PC-9 (cell line): ENCODE measurements around the gene EML1. TPM values are rescaled to one million over a fixed set of nuclear protein-coding genes. Genes with fewer than 3 reads are reported as not detected.
A peak's percentile ranks its signal among the peaks of the same experiment; 100 is the strongest.

Experiments used
- BruUV-seq: library from RNA; stranded (reverse); fragments of 400-500 nt; replicated peaks from 2 replicates; lab custom pipeline; 2021; lab: Mats Ljungman, UMichigan
- CTCF ChIA-PET: fragments of 300-600 bp; sonication (Branson Sonifier 250); formaldehyde crosslinking; loops from one replicate; lab custom pipeline; 2022; ENCODE audit warnings: antibody characterized with exemption; lab: Charles Lee
- POLR2A ChIA-PET: fragments of 300-600 bp; sonication (Branson Sonifier 250); formaldehyde crosslinking; loops from one replicate; lab custom pipeline; 2022; ENCODE audit warnings: antibody characterized with exemption; ENCODE audit not compliant: unreplicated experiment; lab: Charles Lee
- DNase-seq, 2 experiments: peaks; one replicate each; pipeline versions ENCODE4 v3.0.0 to v3.0.0-alpha.2; 2015 to 2022; ENCODE audit warnings: mixed read lengths in 1 of 2
- H2AFZ ChIP-seq: fragments of 200-600 bp; sonication (generic); 2 replicates; pipeline ENCODE4 v1.8.1; 2017; ENCODE audit warnings: antibody characterized with exemption
- H3F3A ChIP-seq: fragments of 200-600 bp; sonication (generic); 2 replicates; pipeline ENCODE4 v1.8.1; 2017; ENCODE audit warnings: antibody characterized with exemption, mild to moderate bottlenecking, low read depth; ENCODE audit not compliant: insufficient read depth
- H3K27ac ChIP-seq: fragments of 200-600 bp; sonication (generic); 2 replicates; pipeline ENCODE4 v1.6.1; 2016; ENCODE audit warnings: mixed run types
- H3K27me3 ChIP-seq: fragments of 200-600 bp; sonication (generic); 2 replicates; pipeline ENCODE4 v1.6.1; 2016; ENCODE audit warnings: low read depth, mixed run types; ENCODE audit not compliant: insufficient read depth
- H3K36me3 ChIP-seq: fragments of 200-600 bp; sonication (generic); 2 replicates; pipeline ENCODE4 v1.6.1; 2016; ENCODE audit warnings: low read depth, mixed run types
- H3K4me1 ChIP-seq: fragments of 200-600 bp; sonication (generic); replicated peaks from 2 replicates; pipeline ENCODE4 v1.6.1; 2016; ENCODE audit warnings: mixed run types; ENCODE audit not compliant: insufficient read depth
- H3K4me2 ChIP-seq: fragments of 200-600 bp; sonication (generic); 2 replicates; pipeline ENCODE4 v1.6.1; 2017; ENCODE audit warnings: mixed run types
- H3K4me3 ChIP-seq: fragments of 200-600 bp; sonication (generic); 2 replicates; pipeline ENCODE4 v1.6.1; 2016; ENCODE audit warnings: mixed run types
- H3K79me2 ChIP-seq: fragments of 200-600 bp; sonication (generic); 2 replicates; pipeline ENCODE4 v1.6.1; 2017; ENCODE audit warnings: low read depth, mixed run types
- H3K9me2 ChIP-seq: fragments of 200-600 bp; sonication (generic); 2 replicates; pipeline ENCODE4 v1.8.1; 2017; ENCODE audit warnings: mild to moderate bottlenecking; ENCODE audit not compliant: insufficient read depth
- H3K9me3 ChIP-seq: fragments of 200-600 bp; sonication (generic); 2 replicates; pipeline ENCODE4 v1.8.1; 2016; ENCODE audit warnings: low read depth; ENCODE audit not compliant: insufficient read depth
- H4K20me1 ChIP-seq: fragments of 200-600 bp; sonication (generic); 2 replicates; pipeline ENCODE4 v1.8.1; 2017; ENCODE audit not compliant: insufficient read depth
- EZH2 ChIP-seq: fragments of 200-600 bp; sonication (generic); IDR thresholded peaks from 2 replicates; pipeline ENCODE4 v1.8.0; 2017; ENCODE audit warnings: antibody characterized with exemption, low read depth
- intact Hi-C: fragments of 100-400 bp; cut with micrococcal nuclease; formaldehyde crosslinking; loops from one replicate; pipeline ENCODE4 v1.10.0; 2022; ENCODE audit not compliant: unreplicated experiment
- total RNA-seq: library from RNA; stranded (reverse); gene quantifications from 2 replicates; pipeline ENCODE4 v1.2.3, GENCODE V29; 2021
- TF ChIP-seq, protein P1 (sequence below): fragments of 200-600 bp; sonication (generic); conservative IDR thresholded peaks from 2 replicates; pipeline ENCODE4 v1.6.1; 2017; ENCODE audit warnings: mixed run types, antibody characterized with exemption, mild to moderate bottlenecking, moderate library complexity

EML1 gene
- total RNA-seq, 1 experiment from 2014 or later = 1.8 TPM

DNA sequence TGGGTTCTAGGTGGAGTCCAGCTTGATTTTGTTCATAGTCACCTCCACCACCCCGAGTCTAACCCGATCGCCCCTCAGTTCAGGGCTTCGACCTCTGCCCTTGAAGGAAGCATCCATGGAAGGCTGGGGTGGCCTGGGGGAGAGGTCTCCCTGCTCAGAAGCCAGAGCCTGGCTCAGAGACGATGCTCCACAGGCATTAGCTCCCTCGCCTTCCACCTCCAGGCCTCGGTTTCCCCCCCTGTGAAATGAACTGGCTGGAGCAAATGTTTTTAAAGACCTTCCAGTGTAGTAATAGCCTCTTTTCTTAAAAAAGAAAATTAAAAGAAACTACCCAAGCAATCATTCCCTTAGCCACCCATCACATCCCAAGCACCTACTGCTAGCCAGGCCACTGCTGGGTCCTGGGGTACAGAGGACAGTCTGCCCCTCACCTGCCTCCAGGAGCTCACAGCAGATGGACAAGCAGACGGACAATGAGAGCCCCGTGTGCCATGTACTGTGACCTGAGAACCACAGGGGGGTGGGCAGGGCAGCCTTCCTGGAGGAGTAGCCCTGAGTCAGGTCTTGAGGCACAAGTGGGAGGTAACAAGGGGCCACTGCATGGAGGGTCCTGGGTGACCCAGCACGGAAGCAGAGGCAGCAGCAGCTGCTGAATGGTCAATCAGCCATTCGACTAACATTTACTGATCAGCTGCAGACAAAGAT lies 42.3 kb upstream of the EML1 start:
- Histone ChIP-seq H3F3A (peaks cover 6% of the 10 kb centered on the region; the same call in 1 of the 2 replicates), H3K36me3 (no peaks in the 10 kb centered on the region), H3K27me3 (no peaks in the 10 kb centered on the region), H4K20me1 (no peaks in the 10 kb centered on the region), H3K9me3 (no peaks in the 10 kb centered on the region), H3K4me1 (peaks cover 38% of the 10 kb centered on the region), H3K27ac (no peak overlapping the region), H3K4me3 (no peak overlapping the region), H3K79me2 (no peaks in the 10 kb centered on the region), H3K4me2 (no peak overlapping the region), H2AFZ (no peak overlapping the region), H3K9me2 (no peaks in the 10 kb centered on the region)
- BruUV-seq = no TSS peak
- POLR2A ChIA-PET = interaction anchor here (0.5 kb wide), 1 partner anchor 449 kb away, joined by 4 read pairs; no protein-coding TSS in a partner anchor
- DNase-seq = no peak
- TF ChIP-seq EZH2 = no peak
- TF ChIP-seq, protein P1, sequence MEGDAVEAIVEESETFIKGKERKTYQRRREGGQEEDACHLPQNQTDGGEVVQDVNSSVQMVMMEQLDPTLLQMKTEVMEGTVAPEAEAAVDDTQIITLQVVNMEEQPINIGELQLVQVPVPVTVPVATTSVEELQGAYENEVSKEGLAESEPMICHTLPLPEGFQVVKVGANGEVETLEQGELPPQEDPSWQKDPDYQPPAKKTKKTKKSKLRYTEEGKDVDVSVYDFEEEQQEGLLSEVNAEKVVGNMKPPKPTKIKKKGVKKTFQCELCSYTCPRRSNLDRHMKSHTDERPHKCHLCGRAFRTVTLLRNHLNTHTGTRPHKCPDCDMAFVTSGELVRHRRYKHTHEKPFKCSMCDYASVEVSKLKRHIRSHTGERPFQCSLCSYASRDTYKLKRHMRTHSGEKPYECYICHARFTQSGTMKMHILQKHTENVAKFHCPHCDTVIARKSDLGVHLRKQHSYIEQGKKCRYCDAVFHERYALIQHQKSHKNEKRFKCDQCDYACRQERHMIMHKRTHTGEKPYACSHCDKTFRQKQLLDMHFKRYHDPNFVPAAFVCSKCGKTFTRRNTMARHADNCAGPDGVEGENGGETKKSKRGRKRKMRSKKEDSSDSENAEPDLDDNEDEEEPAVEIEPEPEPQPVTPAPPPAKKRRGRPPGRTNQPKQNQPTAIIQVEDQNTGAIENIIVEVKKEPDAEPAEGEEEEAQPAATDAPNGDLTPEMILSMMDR = no peak
- CTCF ChIA-PET = no interaction called here
- intact Hi-C loops = no loop called here

DNA sequence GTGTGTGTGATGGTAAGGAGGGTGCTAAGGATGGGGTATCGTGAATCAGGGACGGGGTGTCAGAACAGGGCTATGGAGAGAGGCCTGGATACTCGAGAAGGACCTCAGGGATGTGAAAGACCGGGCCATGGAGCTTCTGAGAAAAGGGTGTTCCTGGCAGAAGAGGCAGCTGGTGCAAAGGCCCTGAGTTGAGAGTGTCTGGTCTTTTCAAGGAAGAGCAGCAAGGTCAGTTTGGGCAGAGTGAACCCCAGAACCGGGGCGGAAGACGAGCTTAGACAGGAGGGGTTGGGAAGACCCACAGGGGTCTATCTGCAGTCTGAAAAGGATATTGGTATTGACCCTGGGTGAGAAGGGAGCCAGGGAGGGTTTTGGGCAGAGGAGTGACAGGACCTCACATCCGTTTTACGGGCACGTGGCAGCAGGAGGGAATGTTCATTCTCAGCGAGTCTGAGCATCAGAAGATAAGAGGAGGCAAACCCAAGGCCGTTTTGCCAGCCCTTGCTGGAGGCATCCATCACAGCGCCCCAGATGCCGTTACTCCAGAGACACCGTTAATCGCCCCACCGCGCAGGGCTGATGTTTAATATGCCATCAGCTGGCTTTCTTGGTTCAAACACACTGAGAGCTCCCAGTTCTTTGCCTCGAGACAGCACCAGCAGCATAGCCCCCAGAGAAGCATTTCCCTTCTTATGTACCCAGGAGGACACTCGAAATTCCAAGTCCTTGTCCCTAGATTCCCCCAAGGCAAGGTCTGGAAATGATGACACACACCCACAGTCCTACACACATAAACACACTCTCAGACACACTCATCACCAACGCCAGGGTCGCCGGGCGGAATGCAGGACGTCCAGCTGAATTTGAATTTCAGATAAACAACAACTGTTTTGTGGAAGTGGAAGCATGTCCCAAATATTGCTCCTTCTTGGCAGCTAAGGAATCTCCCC lies 41.4 kb upstream of the EML1 start:
- Histone ChIP-seq H2AFZ (no peak overlapping the region; the same call in 1 of the 2 replicates), H3K4me3 (no peak overlapping the region), H3F3A (peaks cover 9% of the 10 kb centered on the region; the same call in 1 of the 2 replicates), H3K27ac (peak overlapping the region; percentile 91), H3K27me3 (no peaks in the 10 kb centered on the region), H3K79me2 (no peaks in the 10 kb centered on the region), H3K36me3 (no peaks in the 10 kb centered on the region), H4K20me1 (no peaks in the 10 kb centered on the region), H3K9me2 (no peaks in the 10 kb centered on the region), H3K4me2 (peak overlapping the region; percentile 64), H3K4me1 (peaks cover 47% of the 10 kb centered on the region), H3K9me3 (no peaks in the 10 kb centered on the region)
- BruUV-seq = no TSS peak
- DNase-seq = no peak
- TF ChIP-seq, protein P1 = no peak
- no peak for TF ChIP-seq EZH2
- ChIA-PET POLR2A (interaction anchor here (0.5 kb wide), 1 partner anchor 448 kb away, joined by 4 read pairs; no protein-coding TSS in a partner anchor), CTCF (no interaction called here)
- intact Hi-C loops = no loop called here

DNA sequence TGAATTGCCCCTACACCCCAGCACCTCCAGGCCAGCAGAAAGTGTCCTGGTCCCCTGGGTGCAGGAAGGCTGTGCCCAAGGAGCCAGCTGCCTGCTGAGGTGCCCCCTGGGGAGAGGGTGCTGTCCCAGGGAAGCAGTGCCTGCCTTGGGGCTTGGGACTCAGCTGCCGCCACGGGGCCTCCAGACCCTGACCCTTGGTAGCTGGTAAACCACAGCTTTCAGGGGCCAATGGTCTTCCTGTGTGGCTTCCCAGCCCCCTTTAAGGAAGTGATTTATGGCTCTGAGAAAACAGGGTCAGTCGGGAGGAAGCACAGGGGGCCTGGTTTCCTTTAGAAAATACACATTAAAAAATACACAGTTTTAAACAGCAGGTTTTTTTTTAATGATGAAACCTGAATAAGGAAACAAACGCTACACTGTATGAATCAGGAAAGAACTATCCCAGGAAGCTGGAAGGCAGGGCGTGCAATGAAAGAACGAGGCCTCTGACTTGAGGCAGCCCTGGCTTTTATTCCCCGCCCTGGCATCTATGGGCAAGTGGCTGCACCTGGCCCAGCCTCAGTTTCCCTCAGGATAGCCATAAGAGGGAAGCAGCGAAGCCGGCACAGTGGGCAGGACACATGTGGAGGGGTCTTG lies 40.6 kb upstream of the EML1 start:
- H2AFZ ChIP-seq = peak overlapping the region; percentile 82; the same call in 1 of the 2 replicates
- H3K27me3 ChIP-seq = no peaks in the 10 kb centered on the region
- H3K4me2 ChIP-seq = peak overlapping the region; percentile 64
- DNase-seq = peak; percentile 37 to 81
- BruUV-seq = no TSS peak
- no peak for TF ChIP-seq EZH2
- TF ChIP-seq, protein P1 = no peak
- no peaks in the 10 kb centered on the region for H3K79me2 ChIP-seq
- H3K4me3 ChIP-seq = no peak overlapping the region
- no peaks in the 10 kb centered on the region for H4K20me1 ChIP-seq
- ChIA-PET CTCF (no interaction called here), POLR2A (no interaction called here)
- no peaks in the 10 kb centered on the region for H3K36me3 ChIP-seq
- H3K4me1 ChIP-seq = peaks cover 55% of the 10 kb centered on the region
- H3F3A ChIP-seq = peaks cover 16% of the 10 kb centered on the region; the same call in 1 of the 2 replicates
- H3K9me2 ChIP-seq = no peaks in the 10 kb centered on the region
- H3K9me3 ChIP-seq = no peaks in the 10 kb centered on the region
- H3K27ac ChIP-seq = peak overlapping the region; percentile 91
- intact Hi-C loops = no loop called here
